GM19328 (cell line): Measurements from ENCODE around the gene SBNO2.

Source experiments
- ATAC-seq: cut with Tn5 transposase; IDR thresholded peaks from one replicate; pipeline ENCODE4 v1.9.1; 2021; ENCODE audit warnings: mild to moderate bottlenecking, moderate library complexity; ENCODE audit not compliant: unreplicated experiment

SBNO2 gene

GRCh38 chr19:1063030-1063908, 110.8 kb downstream of the SBNO2 start:
- no peak for ATAC-seq

DNA sequence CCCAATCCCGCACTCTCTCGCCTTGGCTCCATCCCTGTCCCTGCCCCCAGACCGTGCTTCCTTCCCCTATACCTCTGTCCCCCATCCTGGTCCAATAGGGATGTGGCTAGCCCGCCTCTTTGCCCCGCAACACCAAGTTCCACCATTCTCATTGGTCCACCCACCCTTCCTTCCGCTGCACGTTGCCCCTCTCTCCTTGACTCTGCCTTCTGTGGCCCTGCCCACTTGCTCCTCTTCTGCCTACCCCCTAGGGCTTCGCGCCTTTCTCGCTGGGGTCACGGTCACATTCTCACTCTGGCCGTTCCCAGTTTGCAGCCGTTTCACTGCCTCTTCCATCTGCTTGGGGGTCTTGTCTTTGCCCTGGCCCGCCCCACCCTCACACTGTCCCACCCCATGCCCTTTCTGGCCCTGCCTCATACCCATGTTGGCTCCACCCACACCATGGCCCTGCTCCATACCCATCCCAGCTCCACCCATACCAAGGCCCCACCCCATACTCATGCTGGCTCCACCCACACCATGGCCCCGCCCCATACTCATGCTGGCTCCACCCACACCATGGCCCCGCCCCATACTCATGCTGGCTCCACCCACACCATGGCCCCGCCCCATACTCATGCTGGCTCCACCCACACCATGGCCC, 111.6 kb downstream of the SBNO2 start:
- ATAC-seq = no peak

GRCh38 chr19:1061987-1062386, 112.1 kb downstream of the SBNO2 start:
- no peak for ATAC-seq

DNA sequence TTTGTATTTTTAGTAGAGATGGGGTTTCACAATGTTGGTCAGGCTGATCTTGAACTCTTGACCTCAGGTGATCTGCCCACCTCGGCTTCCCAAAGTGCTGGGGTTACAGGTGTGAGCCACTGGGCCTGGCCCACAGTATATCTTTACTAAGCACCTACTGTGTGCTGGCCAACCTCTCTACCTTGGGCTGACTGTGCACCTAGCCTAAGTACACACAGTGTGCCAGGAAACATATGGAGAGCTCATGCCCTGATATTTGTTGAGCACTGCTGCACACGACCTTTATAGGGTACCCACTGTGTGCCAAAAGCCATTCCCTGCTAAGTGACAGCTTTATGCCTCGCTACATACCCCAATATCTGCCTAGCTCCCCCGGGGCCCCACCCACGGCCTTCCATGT, 113.4 kb downstream of the SBNO2 start:
- ATAC-seq = no peak

DNA sequence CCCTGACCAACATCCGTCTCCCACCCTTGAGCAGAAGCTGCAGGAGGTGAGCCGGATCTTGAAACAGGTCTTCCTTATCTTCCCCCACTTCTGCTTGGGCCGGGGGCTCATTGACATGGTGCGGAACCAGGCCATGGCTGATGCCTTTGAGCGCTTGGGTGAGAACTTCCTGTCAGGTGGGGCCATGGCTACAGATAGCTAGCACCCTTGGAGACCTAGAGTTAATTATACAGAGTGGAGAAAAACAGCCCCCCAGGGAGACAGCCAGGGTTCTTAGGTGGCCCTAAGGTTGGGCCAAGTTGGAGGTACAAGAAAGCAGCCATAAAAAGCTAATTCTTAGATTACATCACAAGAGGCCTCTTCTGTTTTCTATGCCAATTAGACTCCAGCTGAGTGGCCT, 116.0 kb downstream of the SBNO2 start:
- ATAC-seq = no peak
